Stimulated activated naive B cell treated with anti-CD40 and anti-IgM and Interleukin-4, amounts not matched to agents 10 μg/mL and 1 μg/mL and 100 μg/mL, for 72 hours (primary cell): Measurements from ENCODE around the gene MR1.

Experiments
- ATAC-seq, 2 donors: fragments of 150-1000 bp; cut with Tn5 transposase; replicated peaks; 2 replicates each; pipeline ENCODE4 v1.10.0; 2021; ENCODE audit warnings: moderate library complexity in 1 of 2
- DNase-seq: peaks from one replicate; pipeline ENCODE4 v3.0.0; 2021
- H3K27ac Mint-ChIP-seq: one replicate; pipeline ENCODE4 v1.8.0; 2022; ENCODE audit warnings: mild to moderate bottlenecking, mixed read lengths
- H3K27me3 Mint-ChIP-seq, 2 donors: one replicate each; pipeline ENCODE4 v1.8.0; 2022; ENCODE audit warnings: mixed read lengths in 2 of 2
- H3K36me3 Mint-ChIP-seq, 2 donors: one replicate each; pipeline ENCODE4 v1.8.0; 2022; ENCODE audit warnings: mixed read lengths in 2 of 2, mild to moderate bottlenecking in 1 of 2
- H3K4me1 Mint-ChIP-seq, 2 donors: one replicate each; pipeline ENCODE4 v1.8.0; 2022; ENCODE audit warnings: mixed read lengths in 2 of 2, mild to moderate bottlenecking in 1 of 2
- H3K4me3 Mint-ChIP-seq, 2 donors: one replicate each; pipeline ENCODE4 v1.8.0; 2022; ENCODE audit warnings: mild to moderate bottlenecking in 2 of 2, mixed read lengths in 2 of 2, moderate library complexity in 1 of 2
- H3K9me3 Mint-ChIP-seq, 2 donors: one replicate each; pipeline ENCODE4 v1.8.0; 2022; ENCODE audit warnings: mixed read lengths in 2 of 2, mild to moderate bottlenecking in 1 of 2

The MR1 gene

DNA sequence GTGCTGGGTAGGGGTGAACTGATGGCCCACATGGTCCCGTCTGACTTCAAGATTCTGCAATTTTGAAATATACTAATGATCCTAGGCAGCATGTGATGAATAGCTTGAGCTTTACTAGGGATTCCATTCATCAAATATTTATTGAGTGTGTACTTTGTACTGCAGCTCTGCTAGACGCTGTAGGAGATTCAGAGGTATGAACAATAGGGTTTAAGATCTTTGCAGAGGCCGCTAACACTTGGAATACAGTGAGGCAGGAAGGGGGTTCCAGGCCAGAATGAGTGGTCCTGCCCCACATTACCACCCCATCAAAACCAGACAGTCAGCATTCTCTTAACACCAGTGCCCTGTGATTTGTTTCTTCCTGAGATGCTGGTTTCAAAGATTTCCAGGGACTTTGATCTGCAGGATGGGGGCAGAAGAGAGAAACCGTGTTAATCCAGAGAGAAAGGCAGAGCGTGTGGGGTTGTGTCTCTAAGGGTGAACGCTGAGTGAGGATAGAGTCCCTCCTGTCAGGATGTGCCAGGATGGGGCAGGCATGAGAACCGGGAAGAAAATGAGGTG, 74.6 kb downstream of the MR1 start:
- H3K9me3 Mint-ChIP-seq: no peaks in the 10 kb centered on the region
- no peaks in the 10 kb centered on the region for H3K36me3 Mint-ChIP-seq
- ATAC-seq: no peak
- no peak overlapping the region for H3K27ac Mint-ChIP-seq
- peaks cover 38 to 76% of the 10 kb centered on the region in 2 donors for H3K4me1 Mint-ChIP-seq
- no peak overlapping the region for H3K4me3 Mint-ChIP-seq
- no peak for DNase-seq
- no peaks in the 10 kb centered on the region for H3K27me3 Mint-ChIP-seq

DNA sequence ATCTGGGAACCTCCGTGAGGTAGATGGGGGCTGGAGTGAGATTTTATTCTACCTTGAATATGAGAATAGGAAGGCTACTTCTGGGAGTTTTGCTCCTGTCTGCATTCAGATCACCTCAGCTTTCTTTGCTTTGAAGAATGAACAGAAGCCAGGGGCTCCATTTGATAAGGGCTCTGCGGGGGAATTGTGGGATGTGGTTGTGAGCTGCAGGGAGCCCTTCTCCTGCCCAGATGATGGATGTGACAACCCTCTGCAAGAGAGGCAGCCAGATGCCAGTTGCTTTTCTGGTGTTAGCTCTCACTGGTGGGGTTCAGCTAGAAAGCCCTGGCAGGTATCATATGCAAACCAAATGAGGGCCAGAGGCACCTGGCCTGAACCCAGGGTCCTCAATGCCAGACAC, 76.2 kb downstream of the MR1 start:
- no peak for ATAC-seq
- no peaks in the 10 kb centered on the region for H3K36me3 Mint-ChIP-seq
- H3K4me1 Mint-ChIP-seq: peaks cover 37 to 70% of the 10 kb centered on the region in 2 donors
- H3K4me3 Mint-ChIP-seq: no peak overlapping the region
- H3K27me3 Mint-ChIP-seq: no peaks in the 10 kb centered on the region
- no peak for DNase-seq
- H3K9me3 Mint-ChIP-seq: no peaks in the 10 kb centered on the region
- H3K27ac Mint-ChIP-seq: no peak overlapping the region
